Measurements from ENCODE around the gene BICC1. TPM values are rescaled to one million over a fixed set of nuclear protein-coding genes. Genes with fewer than 3 reads are reported as not detected.

Gene BICC1
- total RNA-seq, 1 experiment from 2014 or later = not detected

DNA sequence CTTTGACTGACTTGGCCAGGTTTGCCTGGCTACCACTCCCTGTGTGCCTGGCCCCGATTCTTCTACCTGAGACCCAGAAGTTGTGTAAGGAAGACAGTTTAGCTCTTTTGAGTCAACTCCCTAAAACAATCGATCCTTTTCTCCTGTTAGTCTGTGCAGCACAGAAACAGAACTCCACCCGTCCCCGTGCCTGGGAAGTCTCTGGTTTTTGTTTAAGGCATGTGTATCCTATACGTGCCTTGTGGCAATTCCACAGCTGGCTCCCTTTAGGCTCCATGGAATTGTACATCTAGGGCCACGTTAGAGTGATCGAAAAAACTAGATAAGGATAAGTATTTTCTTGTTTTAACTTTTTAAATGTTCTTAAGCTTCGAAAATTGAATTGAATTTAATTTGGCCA, 131.6 kb downstream of the BICC1 start:
- no peak overlapping the region for H3K4me2 ChIP-seq (ENCODE audit: low read length)
- POLR2A ChIA-PET = no interaction called here
- H3K27me3 ChIP-seq (ENCODE audit: insufficient read depth, low read length) = peaks cover 26% of the 10 kb centered on the region
- no peaks in the 10 kb centered on the region for H4K20me1 ChIP-seq (ENCODE audit: insufficient read depth)
- ATAC-seq = no peak
- no peaks in the 10 kb centered on the region for H3K36me3 ChIP-seq (ENCODE audit: control insufficient read depth in 1 of 2, insufficient read depth in 2 of 2, low read length in 2 of 2)
- RAD21 ChIA-PET (ENCODE audit: low non-redundant PET in 1 of 2, low total read pairs in 2 of 2, uncharacterized antibody in 2 of 2, unreplicated experiment in 2 of 2) = no interaction called here
- TF ChIP-seq EGR1 (IDR thresholded peaks at IDR 0.05; ENCODE audit: low read depth) = no peak
- TF ChIP-seq CBX3 (IDR thresholded peaks at IDR 0.05; ENCODE audit: low read depth) = no peak
- TF ChIP-seq ZNF274 (IDR thresholded peaks at IDR 0.05; ENCODE audit: low read depth, low read length) = no peak
- TF ChIP-seq ZFX (IDR thresholded peaks at IDR 0.05) = no peak
- no peak for TF ChIP-seq SIN3A (IDR thresholded peaks at IDR 0.05; ENCODE audit: low read depth)
- no peak for TF ChIP-seq POLR2A (IDR thresholded peaks at IDR 0.05; ENCODE audit: borderline replicate concordance, extremely low read depth, insufficient read depth, insufficient read length)
- no peak for TF ChIP-seq ELF1 (IDR thresholded peaks at IDR 0.05; ENCODE audit: borderline replicate concordance, low read depth)
- H3K9me2 ChIP-seq (ENCODE audit: insufficient read depth) = no peaks in the 10 kb centered on the region
- no peaks in the 10 kb centered on the region for H3K4me1 ChIP-seq (ENCODE audit: control insufficient read depth in 1 of 2, insufficient read depth in 2 of 2, low read length in 2 of 2)
- H3K9ac ChIP-seq (ENCODE audit: low read length) = no peak overlapping the region
- H3K79me2 ChIP-seq (ENCODE audit: insufficient read depth, low read length) = no peaks in the 10 kb centered on the region
- intact Hi-C loops (cut with micrococcal nuclease) = no loop called here
- BruUV-seq (replicated peaks) = no TSS peak
- DNase-seq (ENCODE audit: low read depth, low spot score) = no peak
- H3K9me3 ChIP-seq (ENCODE audit: control insufficient read depth in 1 of 2, insufficient read depth in 1 of 2, low read depth in 1 of 2, low read length in 2 of 2) = no peaks in the 10 kb centered on the region
- no peak overlapping the region for H3K4me3 ChIP-seq (replicated peaks in 1 of 2; ENCODE audit: low read depth in 1 of 2, low read length in 2 of 2)
- CTCF ChIA-PET = interaction anchor here (2.2 kb wide), 1 partner anchor 230 kb away, joined by 5 read pairs; no protein-coding TSS in a partner anchor
- H2AFZ ChIP-seq (ENCODE audit: low read depth, low read length, poor library complexity, severe bottlenecking) = no peak overlapping the region
- H3K27ac ChIP-seq (ENCODE audit: low read depth, low read length) = no peak overlapping the region

DNA sequence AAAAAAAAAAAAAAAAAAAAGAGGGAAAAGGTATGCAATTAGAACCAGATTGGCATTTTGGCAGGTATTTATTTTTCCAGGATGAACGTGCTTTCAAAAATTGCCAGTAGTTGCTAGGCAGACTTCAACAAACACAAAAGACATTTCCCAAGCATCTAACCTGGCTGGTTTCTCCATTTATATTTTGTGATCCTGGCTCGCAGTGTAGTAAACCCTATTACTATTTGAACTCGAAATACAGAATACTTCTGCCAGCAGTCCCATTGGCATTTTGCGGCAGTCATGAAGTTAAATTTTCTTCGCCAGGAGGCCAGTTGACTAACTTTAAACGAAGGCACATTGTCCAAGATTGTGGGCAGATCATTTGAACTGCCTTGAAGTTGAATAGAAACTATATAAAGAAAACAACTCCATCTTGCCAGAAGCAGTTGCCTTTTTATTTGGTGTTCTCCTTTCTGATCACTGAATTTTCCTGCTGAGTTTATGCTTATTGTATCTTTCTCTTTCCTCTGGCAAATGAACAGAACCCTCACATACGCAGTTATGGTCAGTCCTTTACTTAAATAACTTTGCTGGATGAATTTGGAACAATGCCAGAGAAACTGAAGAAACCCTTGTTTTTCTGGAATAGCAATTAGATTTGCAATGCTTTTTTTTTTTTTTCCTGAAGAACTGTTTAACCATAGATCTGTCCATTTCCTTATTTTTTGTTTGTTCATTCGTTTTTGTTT, 132.9 kb downstream of the BICC1 start:
- Histone ChIP-seq H3K9ac (ENCODE audit: low read length) (no peak overlapping the region), H3K9me3 (ENCODE audit: control insufficient read depth in 1 of 2, insufficient read depth in 1 of 2, low read depth in 1 of 2, low read length in 2 of 2) (no peaks in the 10 kb centered on the region), H4K20me1 (ENCODE audit: insufficient read depth) (no peaks in the 10 kb centered on the region), H3K27me3 (ENCODE audit: insufficient read depth, low read length) (peaks cover 26% of the 10 kb centered on the region), H3K4me2 (ENCODE audit: low read length) (no peak overlapping the region), H3K9me2 (ENCODE audit: insufficient read depth) (no peaks in the 10 kb centered on the region), H3K4me1 (ENCODE audit: control insufficient read depth in 1 of 2, insufficient read depth in 2 of 2, low read length in 2 of 2) (no peaks in the 10 kb centered on the region), H3K4me3 (replicated peaks in 1 of 2; ENCODE audit: low read depth in 1 of 2, low read length in 2 of 2) (no peak overlapping the region), H2AFZ (ENCODE audit: low read depth, low read length, poor library complexity, severe bottlenecking) (no peak overlapping the region), H3K79me2 (ENCODE audit: insufficient read depth, low read length) (no peaks in the 10 kb centered on the region), H3K36me3 (ENCODE audit: control insufficient read depth in 1 of 2, insufficient read depth in 2 of 2, low read length in 2 of 2) (no peaks in the 10 kb centered on the region), H3K27ac (ENCODE audit: low read depth, low read length) (no peak overlapping the region)
- ChIA-PET CTCF (no interaction called here), POLR2A (no interaction called here), RAD21 (ENCODE audit: low non-redundant PET in 1 of 2, low total read pairs in 2 of 2, uncharacterized antibody in 2 of 2, unreplicated experiment in 2 of 2) (no interaction called here)
- BruUV-seq (replicated peaks) = no TSS peak
- ATAC-seq = no peak
- TF ChIP-seq SRF (IDR thresholded peaks at IDR 0.05; ENCODE audit: low read depth) (no peak), CEBPB (IDR thresholded peaks at IDR 0.05; ENCODE audit: low read depth) (no peak), TCF7L2 (IDR thresholded peaks at IDR 0.05; ENCODE audit: borderline replicate concordance, extremely low read depth, insufficient read depth, insufficient read length) (no peak)
- TF ChIP-seq, protein P1, sequence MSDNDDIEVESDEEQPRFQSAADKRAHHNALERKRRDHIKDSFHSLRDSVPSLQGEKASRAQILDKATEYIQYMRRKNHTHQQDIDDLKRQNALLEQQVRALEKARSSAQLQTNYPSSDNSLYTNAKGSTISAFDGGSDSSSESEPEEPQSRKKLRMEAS (IDR thresholded peaks at IDR 0.05) = no peak
- TF ChIP-seq, protein P2, sequence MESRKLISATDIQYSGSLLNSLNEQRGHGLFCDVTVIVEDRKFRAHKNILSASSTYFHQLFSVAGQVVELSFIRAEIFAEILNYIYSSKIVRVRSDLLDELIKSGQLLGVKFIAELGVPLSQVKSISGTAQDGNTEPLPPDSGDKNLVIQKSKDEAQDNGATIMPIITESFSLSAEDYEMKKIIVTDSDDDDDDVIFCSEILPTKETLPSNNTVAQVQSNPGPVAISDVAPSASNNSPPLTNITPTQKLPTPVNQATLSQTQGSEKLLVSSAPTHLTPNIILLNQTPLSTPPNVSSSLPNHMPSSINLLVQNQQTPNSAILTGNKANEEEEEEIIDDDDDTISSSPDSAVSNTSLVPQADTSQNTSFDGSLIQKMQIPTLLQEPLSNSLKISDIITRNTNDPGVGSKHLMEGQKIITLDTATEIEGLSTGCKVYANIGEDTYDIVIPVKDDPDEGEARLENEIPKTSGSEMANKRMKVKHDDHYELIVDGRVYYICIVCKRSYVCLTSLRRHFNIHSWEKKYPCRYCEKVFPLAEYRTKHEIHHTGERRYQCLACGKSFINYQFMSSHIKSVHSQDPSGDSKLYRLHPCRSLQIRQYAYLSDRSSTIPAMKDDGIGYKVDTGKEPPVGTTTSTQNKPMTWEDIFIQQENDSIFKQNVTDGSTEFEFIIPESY (IDR thresholded peaks at IDR 0.05; ENCODE audit: extremely low read depth, insufficient replicate concordance, low read length) = no peak
- intact Hi-C loops (cut with micrococcal nuclease) = no loop called here
- no peak for DNase-seq (ENCODE audit: low read depth, low spot score)
